ENCODE measurements around the gene DBN1. TPM values are rescaled to one million over a fixed set of nuclear protein-coding genes. Genes with fewer than 3 reads are reported as not detected.
A peak's percentile ranks its signal among the peaks of the same experiment; 100 is the strongest.
"Not testable (repeated sequence)": the region's sequence is repeated elsewhere in the genome, so short reads cannot be mapped to it uniquely, and the experiment has no call there.

The DBN1 gene
- total RNA-seq, 6 experiments from 2014 or later: 346 to 394 (median 358) TPM

DNA sequence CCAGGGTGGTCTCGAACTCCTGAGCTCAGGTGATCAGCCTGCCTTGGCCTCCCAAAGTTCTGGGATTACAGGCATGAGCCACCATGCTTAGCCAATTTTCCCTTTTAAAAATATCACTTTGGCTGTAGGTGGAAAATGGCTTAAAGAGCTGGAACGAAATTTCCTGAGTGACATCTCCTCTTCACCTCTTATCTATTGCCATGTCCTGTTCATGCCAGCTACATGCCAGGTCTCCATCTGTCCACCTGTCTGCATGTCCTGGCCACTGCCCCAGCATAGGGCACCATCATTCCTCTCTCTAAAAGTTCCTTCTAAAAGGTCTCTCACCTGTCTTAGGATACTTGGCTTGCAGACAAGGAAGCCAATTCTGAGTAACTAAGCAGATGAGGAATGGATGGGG is 49.8 kb downstream of the DBN1 start:
- H3K36me3 Mint-ChIP-seq (ENCODE audit: low read depth): no peaks in the 10 kb centered on the region
- H3K27me3 Mint-ChIP-seq (ENCODE audit: insufficient read depth): peaks cover 9% of the 10 kb centered on the region
- TF ChIP-seq, protein P1, sequence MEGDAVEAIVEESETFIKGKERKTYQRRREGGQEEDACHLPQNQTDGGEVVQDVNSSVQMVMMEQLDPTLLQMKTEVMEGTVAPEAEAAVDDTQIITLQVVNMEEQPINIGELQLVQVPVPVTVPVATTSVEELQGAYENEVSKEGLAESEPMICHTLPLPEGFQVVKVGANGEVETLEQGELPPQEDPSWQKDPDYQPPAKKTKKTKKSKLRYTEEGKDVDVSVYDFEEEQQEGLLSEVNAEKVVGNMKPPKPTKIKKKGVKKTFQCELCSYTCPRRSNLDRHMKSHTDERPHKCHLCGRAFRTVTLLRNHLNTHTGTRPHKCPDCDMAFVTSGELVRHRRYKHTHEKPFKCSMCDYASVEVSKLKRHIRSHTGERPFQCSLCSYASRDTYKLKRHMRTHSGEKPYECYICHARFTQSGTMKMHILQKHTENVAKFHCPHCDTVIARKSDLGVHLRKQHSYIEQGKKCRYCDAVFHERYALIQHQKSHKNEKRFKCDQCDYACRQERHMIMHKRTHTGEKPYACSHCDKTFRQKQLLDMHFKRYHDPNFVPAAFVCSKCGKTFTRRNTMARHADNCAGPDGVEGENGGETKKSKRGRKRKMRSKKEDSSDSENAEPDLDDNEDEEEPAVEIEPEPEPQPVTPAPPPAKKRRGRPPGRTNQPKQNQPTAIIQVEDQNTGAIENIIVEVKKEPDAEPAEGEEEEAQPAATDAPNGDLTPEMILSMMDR (IDR thresholded peaks at IDR 0.05): no peak
- H3K9me3 Mint-ChIP-seq: no peaks in the 10 kb centered on the region
- H3K27ac Mint-ChIP-seq: no peak overlapping the region
- peaks cover 27% of the 10 kb centered on the region for H3K4me1 Mint-ChIP-seq (ENCODE audit: low read depth)
- no peak for DNase-seq
- no peak overlapping the region for H3K4me3 Mint-ChIP-seq

- Mint-ChIP-seq H3K4me3 (no peak overlapping the region), H3K27me3 (ENCODE audit: insufficient read depth) (peaks cover 9% of the 10 kb centered on the region), H3K27ac (no peak overlapping the region), H3K4me1 (ENCODE audit: low read depth) (peaks cover 15% of the 10 kb centered on the region), H3K9me3 (no peaks in the 10 kb centered on the region), H3K36me3 (ENCODE audit: low read depth) (no peaks in the 10 kb centered on the region)
- DNase-seq: peak; percentile 24
- TF ChIP-seq, protein P1 (IDR thresholded peaks at IDR 0.05): no peak
Measured at GRCh38 chr5:177421062-177421798, 52.2 kb downstream of the DBN1 start.

GRCh38 chr5:177420472-177420871 is 53.0 kb downstream of the DBN1 start:
- DNase-seq; H3K27ac Mint-ChIP-seq; H3K27me3 Mint-ChIP-seq (ENCODE audit: insufficient read depth); H3K4me3 Mint-ChIP-seq; H3K36me3 Mint-ChIP-seq (ENCODE audit: low read depth); H3K9me3 Mint-ChIP-seq: not testable (repeated sequence)
- peaks cover 12% of the 10 kb centered on the region for H3K4me1 Mint-ChIP-seq (ENCODE audit: low read depth)

GRCh38 chr5:177419046-177419445 is 54.4 kb downstream of the DBN1 start:
- peak; percentile 46 for DNase-seq
- Mint-ChIP-seq H3K27ac (no peak overlapping the region), H3K36me3 (ENCODE audit: low read depth) (no peaks in the 10 kb centered on the region), H3K9me3 (no peaks in the 10 kb centered on the region), H3K4me1 (ENCODE audit: low read depth) (peaks cover 7% of the 10 kb centered on the region; the same call in 1 of the 2 replicates), H3K4me3 (no peak overlapping the region), H3K27me3 (ENCODE audit: insufficient read depth) (peaks cover 12% of the 10 kb centered on the region)
- TF ChIP-seq, protein P1 (IDR thresholded peaks at IDR 0.05): no peak

DNA sequence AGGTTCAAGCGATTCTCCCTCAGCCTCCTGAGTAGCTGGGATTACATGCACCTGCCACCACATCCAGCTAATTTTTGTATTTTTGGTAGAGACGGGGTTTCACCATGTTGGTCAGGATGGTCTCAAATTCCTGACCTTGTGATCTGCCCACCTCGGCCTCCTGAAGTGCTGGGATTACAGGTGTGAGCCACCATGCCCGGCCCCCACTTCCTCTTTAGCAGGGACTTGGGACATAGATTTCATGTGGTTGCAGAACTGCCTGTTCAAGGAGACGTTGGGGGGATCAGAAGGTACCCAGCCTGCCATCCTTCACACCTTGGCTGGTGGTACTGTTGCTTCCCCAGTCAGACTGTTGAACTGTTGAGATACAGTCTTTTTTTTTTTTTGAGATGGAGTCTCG is 56.4 kb downstream of the DBN1 start:
- Mint-ChIP-seq H3K4me1 (ENCODE audit: low read depth) (peaks cover 13% of the 10 kb centered on the region; the same call in 1 of the 2 replicates), H3K27me3 (ENCODE audit: insufficient read depth) (peaks cover 18% of the 10 kb centered on the region)
- not testable (repeated sequence) for H3K4me3 Mint-ChIP-seq; DNase-seq; H3K9me3 Mint-ChIP-seq; H3K27ac Mint-ChIP-seq; H3K36me3 Mint-ChIP-seq (ENCODE audit: low read depth)

GRCh38 chr5:177414481-177414880 is 59.0 kb downstream of the DBN1 start:
- no peak overlapping the region for H3K4me3 Mint-ChIP-seq
- 0 out of 2 replicates have a peak, but pooled peaks cover 7% of the 10 kb centered on the region for H3K4me1 Mint-ChIP-seq (ENCODE audit: low read depth)
- TF ChIP-seq, protein P1 (IDR thresholded peaks at IDR 0.05): no peak
- H3K27me3 Mint-ChIP-seq (ENCODE audit: insufficient read depth): peaks cover 17% of the 10 kb centered on the region
- H3K36me3 Mint-ChIP-seq (ENCODE audit: low read depth): no peaks in the 10 kb centered on the region
- H3K9me3 Mint-ChIP-seq: no peaks in the 10 kb centered on the region
- H3K27ac Mint-ChIP-seq: no peak overlapping the region
- no peak for DNase-seq

Data from HFFc6 (cell line).